GM19193 (cell line): ENCODE data around the gene DTX3.

ENCODE experiments used
- POLR2A ChIP-seq: IDR thresholded peaks from 4 replicates; pipeline ENCODE4 v1.6.1; 2011; ENCODE audit not compliant: insufficient read depth, insufficient read length; ENCODE audit errors: extremely low read depth

Gene DTX3

DNA sequence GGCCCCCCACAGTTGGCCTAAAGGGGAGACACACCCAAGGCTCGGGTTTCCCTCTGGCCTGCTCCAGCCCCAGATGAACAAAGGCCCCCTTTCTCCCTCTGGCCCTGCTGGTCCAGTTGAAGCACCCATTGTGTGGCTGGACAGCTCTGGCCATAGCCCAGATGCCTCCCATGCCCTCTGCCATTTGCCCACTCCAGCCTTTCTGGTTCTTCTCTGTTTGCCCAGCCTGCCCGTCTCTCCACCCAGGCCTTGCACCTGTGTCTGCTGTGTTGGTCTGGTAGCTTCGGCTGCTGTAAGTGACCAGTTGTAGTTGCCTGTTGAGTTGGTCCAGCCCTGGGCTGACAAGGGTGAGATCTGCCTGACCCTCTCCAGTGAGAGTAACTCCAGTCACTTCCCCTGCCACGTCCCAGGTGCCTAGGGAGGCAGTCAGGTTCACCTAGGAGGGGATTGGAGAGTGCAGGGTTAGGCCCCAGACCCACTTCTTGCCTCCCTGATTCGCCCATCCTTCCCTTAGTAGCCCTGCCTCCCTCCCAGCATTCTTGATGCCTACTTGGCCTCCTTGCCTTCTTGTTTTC lies 25.4 kb downstream of the DTX3 start:
- no peak for TF ChIP-seq POLR2A

GRCh38 chr12:57630891-57631433 lies 26.3 kb downstream of the DTX3 start:
- no peak for TF ChIP-seq POLR2A

GRCh38 chr12:57631566-57632072 lies 27.0 kb downstream of the DTX3 start:
- no peak for TF ChIP-seq POLR2A

DNA sequence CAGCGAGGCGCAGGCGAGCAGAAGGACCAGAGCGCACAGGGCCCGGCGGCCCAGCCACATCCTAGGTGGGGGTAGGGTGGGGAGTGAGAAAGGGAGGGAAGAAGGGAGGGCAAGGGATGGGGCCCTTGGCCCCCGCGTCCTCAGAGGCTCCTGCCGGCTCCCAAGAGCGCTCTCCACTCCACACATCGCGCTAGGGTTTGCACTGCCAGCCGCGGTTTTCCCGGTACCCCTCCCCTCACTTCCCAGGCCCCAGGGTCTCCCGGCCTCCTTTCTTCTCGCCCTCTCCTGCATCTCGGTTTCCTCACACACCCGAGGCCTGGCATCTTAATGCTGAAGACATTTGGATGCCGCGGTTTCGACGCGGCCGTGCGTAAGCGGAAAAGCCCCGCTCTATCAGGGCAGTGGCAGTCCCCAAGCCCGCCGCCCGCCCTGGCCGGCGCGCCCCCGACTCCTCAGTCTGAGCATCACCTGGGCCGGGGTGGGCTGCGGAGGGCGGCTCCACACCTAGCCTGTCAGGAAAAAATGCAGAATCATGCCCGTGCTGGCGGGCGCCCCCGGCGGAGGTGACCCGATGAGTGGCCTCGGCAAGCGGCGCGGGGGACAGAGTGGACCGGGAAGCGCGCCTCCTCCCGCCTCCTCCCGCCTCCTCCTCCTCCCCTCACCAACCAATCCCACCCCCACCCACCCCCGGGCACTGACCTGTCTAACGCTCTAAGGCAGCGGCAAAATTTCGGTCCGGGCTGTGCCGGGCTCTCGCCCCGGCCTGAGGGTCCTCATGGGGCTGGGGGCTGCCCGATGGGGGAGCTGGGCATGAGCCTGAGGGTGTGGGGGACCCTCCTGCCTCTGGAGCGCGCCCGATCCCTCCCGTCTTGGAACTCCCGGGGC lies 27.7 kb downstream of the DTX3 start:
- no peak for TF ChIP-seq POLR2A

GRCh38 chr12:57632958-57633840 lies 28.6 kb downstream of the DTX3 start, which contains the start of gene B4GALNT1:
Gene B4GALNT1, minus strand, starts transcription at chr12:57633201. Its CDS starts 1,069 bp downstream, at chr12:57632132.
- TF ChIP-seq POLR2A: no peak

GRCh38 chr12:57637364-57637763 lies 32.7 kb downstream of the DTX3 start:
- TF ChIP-seq POLR2A: no peak

- no peak for TF ChIP-seq POLR2A
Measured at GRCh38 chr12:57638096-57638495, 33.5 kb downstream of the DTX3 start.

DNA sequence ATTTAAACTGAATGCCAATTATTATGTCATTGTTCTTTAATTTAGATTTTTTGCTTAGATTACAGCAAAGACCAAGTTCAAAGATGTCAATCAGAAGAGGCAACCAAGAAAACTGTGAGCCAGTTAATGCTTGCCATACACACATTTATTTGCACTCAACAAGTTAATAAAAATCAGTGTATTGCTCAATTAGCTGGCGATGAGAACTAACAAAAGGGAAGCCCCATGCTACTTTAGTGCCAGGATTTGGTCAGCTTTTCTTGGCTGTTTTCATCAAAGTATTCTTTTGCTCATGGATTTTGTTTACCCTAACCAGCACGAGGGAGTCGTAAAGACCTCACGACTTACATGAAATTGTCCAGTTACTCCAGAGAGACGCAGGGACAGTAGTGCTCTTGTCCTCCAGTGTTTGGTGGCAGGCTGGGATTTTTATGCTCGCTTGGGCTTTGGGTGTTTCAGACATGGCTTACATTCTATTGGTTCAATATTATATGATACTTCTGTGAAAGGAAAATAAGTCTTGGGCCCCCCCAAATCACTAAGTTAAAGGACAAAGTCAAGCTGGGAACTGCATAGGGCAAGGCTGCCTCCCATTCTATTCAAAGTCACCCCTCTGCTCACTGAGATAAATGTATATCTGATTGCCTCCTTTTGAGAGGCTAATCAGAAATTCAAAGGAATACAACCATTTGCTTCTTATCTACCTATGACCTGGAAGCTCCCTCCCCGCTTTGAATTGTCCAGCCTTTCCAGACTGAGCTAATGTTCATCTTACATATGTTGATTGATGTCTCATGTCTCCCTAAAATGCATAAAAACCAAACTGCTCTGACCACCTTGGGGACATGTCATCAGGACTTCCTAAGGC lies 35.8 kb downstream of the DTX3 start:
- TF ChIP-seq POLR2A: no peak

GRCh38 chr12:57641699-57642442 lies 37.2 kb downstream of the DTX3 start:
- TF ChIP-seq POLR2A: no peak

GRCh38 chr12:57654042-57654441 lies 49.4 kb downstream of the DTX3 start:
- TF ChIP-seq POLR2A: no peak

- TF ChIP-seq POLR2A: no peak
Measured at GRCh38 chr12:57655541-57656240, 51.1 kb downstream of the DTX3 start.

GRCh38 chr12:57657744-57658143 lies 53.1 kb downstream of the DTX3 start:
- no peak for TF ChIP-seq POLR2A
